ENCODE data around the gene WDR33.

DNA sequence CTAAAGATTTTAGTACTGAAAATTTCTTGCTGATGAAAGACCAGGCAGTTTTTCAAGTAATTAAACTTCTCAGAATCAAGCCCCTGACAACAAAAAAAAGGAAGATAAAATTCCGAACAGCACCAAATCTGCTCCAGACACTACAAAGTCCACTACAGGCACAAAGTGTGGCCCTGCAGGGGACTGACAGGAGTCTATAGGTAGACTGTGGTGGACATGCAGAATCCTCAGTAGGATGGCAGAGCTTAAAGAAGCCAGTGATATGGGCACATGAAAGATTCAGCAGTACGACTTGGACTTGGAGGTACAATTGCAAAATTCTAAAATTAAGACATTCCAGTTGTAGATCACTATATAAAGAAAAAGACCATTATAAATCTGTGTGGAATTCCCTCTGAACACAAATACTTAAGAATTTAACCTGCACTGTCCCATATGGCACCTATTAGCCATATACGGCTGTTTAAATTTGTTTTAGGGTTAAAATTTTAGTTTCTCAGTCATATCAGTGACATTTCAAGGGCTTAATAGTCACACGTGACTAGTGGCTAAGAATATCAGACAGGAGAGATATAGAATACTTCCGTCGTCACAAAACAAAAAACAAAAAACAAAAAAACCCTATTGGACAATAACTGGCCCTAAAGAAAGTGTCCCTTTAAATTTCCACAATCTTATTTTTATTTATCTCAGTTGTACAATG lies 77.7 kb downstream of the WDR33 start:
- TF ChIP-seq, protein P1, sequence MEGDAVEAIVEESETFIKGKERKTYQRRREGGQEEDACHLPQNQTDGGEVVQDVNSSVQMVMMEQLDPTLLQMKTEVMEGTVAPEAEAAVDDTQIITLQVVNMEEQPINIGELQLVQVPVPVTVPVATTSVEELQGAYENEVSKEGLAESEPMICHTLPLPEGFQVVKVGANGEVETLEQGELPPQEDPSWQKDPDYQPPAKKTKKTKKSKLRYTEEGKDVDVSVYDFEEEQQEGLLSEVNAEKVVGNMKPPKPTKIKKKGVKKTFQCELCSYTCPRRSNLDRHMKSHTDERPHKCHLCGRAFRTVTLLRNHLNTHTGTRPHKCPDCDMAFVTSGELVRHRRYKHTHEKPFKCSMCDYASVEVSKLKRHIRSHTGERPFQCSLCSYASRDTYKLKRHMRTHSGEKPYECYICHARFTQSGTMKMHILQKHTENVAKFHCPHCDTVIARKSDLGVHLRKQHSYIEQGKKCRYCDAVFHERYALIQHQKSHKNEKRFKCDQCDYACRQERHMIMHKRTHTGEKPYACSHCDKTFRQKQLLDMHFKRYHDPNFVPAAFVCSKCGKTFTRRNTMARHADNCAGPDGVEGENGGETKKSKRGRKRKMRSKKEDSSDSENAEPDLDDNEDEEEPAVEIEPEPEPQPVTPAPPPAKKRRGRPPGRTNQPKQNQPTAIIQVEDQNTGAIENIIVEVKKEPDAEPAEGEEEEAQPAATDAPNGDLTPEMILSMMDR (IDR thresholded peaks at IDR 0.05), result no peak
- TF ChIP-seq POLR2AphosphoS5 (IDR thresholded peaks at IDR 0.05) (no peak), EP300 (IDR thresholded peaks at IDR 0.05) (no peak)
